Keratinocyte (primary cell): ENCODE measurements around the gene LRP1B. TPM values are rescaled to one million over a fixed set of nuclear protein-coding genes. Genes with fewer than 3 reads are reported as not detected.

Source experiments
- DNase-seq: peaks from one replicate; pipeline ENCODE4 v3.0.0-alpha.2; 2011; ENCODE audit warnings: low read depth, missing footprints, low spot score
- FAIRE-seq: peaks from 2 replicates; lab custom pipeline; 2011; peaks lifted over from hg19 to GRCh38; lab: Jason Lieb, UNC
- H2AFZ ChIP-seq: 2 replicates; pipeline ENCODE4 v1.6.0; 2012; ENCODE audit warnings: low read length, control low read depth, inconsistent platforms; ENCODE audit not compliant: control insufficient read depth
- H3K27ac ChIP-seq: 2 replicates; pipeline ENCODE4 v1.5.1; 2011; ENCODE audit warnings: low read length; ENCODE audit not compliant: control insufficient read depth, insufficient read depth
- H3K27me3 ChIP-seq: 3 replicates; pipeline ENCODE4 v1.6.0; 2011; ENCODE audit warnings: low read length; ENCODE audit not compliant: control insufficient read depth, insufficient read depth; ENCODE audit errors: extremely low read depth
- H3K36me3 ChIP-seq, 2 experiments: 2 replicates in 1 of 2; 3 replicates in 1 of 2; pipeline ENCODE4 v1.5.1; 2011; ENCODE audit warnings: low read length in 2 of 2, mild to moderate bottlenecking in 1 of 2; ENCODE audit not compliant: control insufficient read depth in 2 of 2, insufficient read depth in 2 of 2; ENCODE audit errors: extremely low read depth in 1 of 2
- H3K4me1 ChIP-seq: 3 replicates; pipeline ENCODE4 v1.5.1; 2011; ENCODE audit warnings: low read length; ENCODE audit not compliant: control insufficient read depth, insufficient read depth; ENCODE audit errors: extremely low read depth
- H3K4me2 ChIP-seq: 3 replicates; pipeline ENCODE4 v1.6.0; 2011; ENCODE audit warnings: low read depth, low read length; ENCODE audit not compliant: control insufficient read depth, insufficient read depth; ENCODE audit errors: extremely low read depth
- H3K4me3 ChIP-seq, 3 experiments: fragments of 200-600 bp in 1 of 3; sonication (generic) in 1 of 3; 2 replicates in 2 of 3; 3 replicates in 1 of 3; pipeline ENCODE4 v1.5.1; 2011 to 2016; ENCODE audit warnings: low read length in 3 of 3, mild to moderate bottlenecking in 3 of 3, control low read depth in 2 of 3, inconsistent platforms in 1 of 3, low read depth in 1 of 3, mixed read lengths in 1 of 3, mixed run types in 1 of 3, moderate library complexity in 1 of 3; ENCODE audit not compliant: control insufficient read depth in 2 of 3, insufficient read depth in 2 of 3; ENCODE audit errors: extremely low read depth in 1 of 3
- H3K79me2 ChIP-seq: 2 replicates; pipeline ENCODE4 v1.6.0; 2012; ENCODE audit warnings: low read length; ENCODE audit not compliant: control insufficient read depth, insufficient read depth
- H3K9ac ChIP-seq: 3 replicates; pipeline ENCODE4 v1.6.0; 2011; ENCODE audit warnings: low read length; ENCODE audit not compliant: control insufficient read depth, insufficient read depth; ENCODE audit errors: extremely low read depth
- H3K9me1 ChIP-seq: 3 replicates; pipeline ENCODE4 v1.6.0; 2011; ENCODE audit warnings: low read length; ENCODE audit not compliant: control insufficient read depth, insufficient read depth; ENCODE audit errors: extremely low read depth
- H3K9me3 ChIP-seq: 2 replicates; pipeline ENCODE4 v1.5.1; 2012; ENCODE audit warnings: low read depth, low read length; ENCODE audit not compliant: control insufficient read depth
- H4K20me1 ChIP-seq: 3 replicates; pipeline ENCODE4 v1.6.0; 2011; ENCODE audit warnings: low read length; ENCODE audit not compliant: control insufficient read depth, insufficient read depth; ENCODE audit errors: extremely low read depth
- EZH2 ChIP-seq: IDR thresholded peaks from one replicate; pipeline ENCODE4 v1.6.1; 2012; ENCODE audit warnings: inconsistent platforms, mild to moderate bottlenecking, low read length, moderate library complexity
- dilution Hi-C: fragments of 300-500 bp; cut with MboI; formaldehyde crosslinking; loops from one replicate; pipeline ENCODE4 v1.7.0; 2020; ENCODE audit warnings: low sequenced_read_pairs; ENCODE audit not compliant: extremely low pct_ligation_motif_present
- polyA plus RNA-seq, 5 experiments: library from polyadenylated mRNA; depleted of rRNA in 3 of 5; stranded (reverse) in 3 of 5; stranded (forward) in 1 of 5; unstranded in 1 of 5; fragments of >200 nt; gene quantifications; 1 replicate in 1 of 5; 2 replicates in 3 of 5; 3 replicates in 1 of 5; pipeline versions ENCODE4 v1.2.1 to v1.2.3, GENCODE V29; 2011 to 2012; ENCODE audit warnings: missing spikeins in 2 of 5, low read depth in 1 of 5, low replicate concordance in 1 of 5
- TF ChIP-seq, protein P1 (sequence below), 3 experiments: IDR thresholded peaks in 1 of 3; conservative IDR thresholded peaks in 1 of 3; optimal IDR thresholded peaks in 1 of 3; 2 replicates in 2 of 3; 3 replicates in 1 of 3; pipeline versions ENCODE3 to v1.5.1; 2011; ENCODE audit warnings: low read length in 3 of 3, mild to moderate bottlenecking in 3 of 3, moderate library complexity in 2 of 3, control low read depth in 1 of 3, inconsistent platforms in 1 of 3; ENCODE audit not compliant: insufficient read depth in 2 of 3; ENCODE audit errors: extremely low read depth in 1 of 3

LRP1B gene
- polyA plus RNA-seq, 1 donor (not counting 4 experiments of a cell fraction or from before 2014, with no cell fraction given) = not detected

DNA sequence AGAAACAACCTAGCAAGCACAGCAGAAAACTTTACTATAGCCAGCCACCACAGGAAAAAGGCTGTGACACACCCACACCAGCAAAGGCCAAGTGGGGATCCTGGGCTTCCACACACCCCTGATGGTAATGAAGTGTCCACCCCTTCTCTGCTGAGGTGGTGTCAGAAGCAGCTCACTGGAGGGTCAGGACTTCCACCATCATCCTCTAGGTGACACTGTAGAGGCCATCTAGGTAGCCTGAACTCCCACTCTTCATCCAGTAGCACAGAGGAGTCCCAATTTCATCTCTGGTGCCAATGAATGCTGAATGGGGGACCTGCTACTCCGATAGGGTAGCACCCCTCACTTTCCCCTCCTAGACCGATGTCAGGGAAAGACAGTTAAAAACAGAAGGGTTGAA, 1544.4 kb downstream of the LRP1B start:
- DNase-seq (no peak), FAIRE-seq (no peak)
- H3K27ac ChIP-seq = no peak overlapping the region
- no peaks in the 10 kb centered on the region for H3K79me2 ChIP-seq
- H3K9me1 ChIP-seq = no peaks in the 10 kb centered on the region
- dilution Hi-C loops = no loop called here
- no peak for TF ChIP-seq EZH2
- TF ChIP-seq, protein P1, sequence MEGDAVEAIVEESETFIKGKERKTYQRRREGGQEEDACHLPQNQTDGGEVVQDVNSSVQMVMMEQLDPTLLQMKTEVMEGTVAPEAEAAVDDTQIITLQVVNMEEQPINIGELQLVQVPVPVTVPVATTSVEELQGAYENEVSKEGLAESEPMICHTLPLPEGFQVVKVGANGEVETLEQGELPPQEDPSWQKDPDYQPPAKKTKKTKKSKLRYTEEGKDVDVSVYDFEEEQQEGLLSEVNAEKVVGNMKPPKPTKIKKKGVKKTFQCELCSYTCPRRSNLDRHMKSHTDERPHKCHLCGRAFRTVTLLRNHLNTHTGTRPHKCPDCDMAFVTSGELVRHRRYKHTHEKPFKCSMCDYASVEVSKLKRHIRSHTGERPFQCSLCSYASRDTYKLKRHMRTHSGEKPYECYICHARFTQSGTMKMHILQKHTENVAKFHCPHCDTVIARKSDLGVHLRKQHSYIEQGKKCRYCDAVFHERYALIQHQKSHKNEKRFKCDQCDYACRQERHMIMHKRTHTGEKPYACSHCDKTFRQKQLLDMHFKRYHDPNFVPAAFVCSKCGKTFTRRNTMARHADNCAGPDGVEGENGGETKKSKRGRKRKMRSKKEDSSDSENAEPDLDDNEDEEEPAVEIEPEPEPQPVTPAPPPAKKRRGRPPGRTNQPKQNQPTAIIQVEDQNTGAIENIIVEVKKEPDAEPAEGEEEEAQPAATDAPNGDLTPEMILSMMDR (optimal IDR thresholded peaks at IDR 0.05 in 1 of 3, IDR thresholded peaks at IDR 0.05 in 1 of 3, conservative IDR thresholded peaks at IDR 0.05 in 1 of 3; ENCODE audit: extremely low read depth in 1 of 3, insufficient read depth in 2 of 3, low read length in 3 of 3) = peak; percentile 18 to 41 (median 40)
- no peak overlapping the region for H3K4me2 ChIP-seq
- H3K27me3 ChIP-seq = no peaks in the 10 kb centered on the region
- H3K9me3 ChIP-seq = peaks cover 2% of the 10 kb centered on the region
- H3K4me1 ChIP-seq = no peaks in the 10 kb centered on the region
- no peaks in the 10 kb centered on the region for H3K36me3 ChIP-seq
- H3K9ac ChIP-seq = no peak overlapping the region
- H3K4me3 ChIP-seq = no peak overlapping the region
- no peak overlapping the region for H2AFZ ChIP-seq
- H4K20me1 ChIP-seq = no peaks in the 10 kb centered on the region

DNA sequence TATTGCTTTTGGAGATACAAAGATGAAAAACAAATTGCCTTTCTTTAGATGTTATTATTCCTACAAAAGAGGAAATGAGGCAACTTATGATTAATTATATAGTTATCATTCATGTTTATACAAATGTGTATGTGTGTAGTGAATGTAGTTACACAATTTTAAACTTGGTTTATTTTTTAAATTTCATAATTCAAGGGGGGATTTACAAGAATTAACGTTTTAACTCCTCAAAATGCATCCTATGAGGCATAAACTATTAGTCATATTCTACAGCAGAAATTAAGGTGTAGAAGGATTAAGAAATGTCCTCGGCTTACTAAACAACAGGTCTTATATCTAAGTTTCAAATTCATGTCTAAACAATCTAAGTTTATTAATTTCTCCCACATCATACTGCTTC, 1545.8 kb downstream of the LRP1B start:
- peaks cover 2% of the 10 kb centered on the region for H3K9me3 ChIP-seq
- FAIRE-seq (no peak), DNase-seq (no peak)
- no peak overlapping the region for H3K4me3 ChIP-seq
- no peak overlapping the region for H3K9ac ChIP-seq
- no peaks in the 10 kb centered on the region for H3K4me1 ChIP-seq
- H3K79me2 ChIP-seq = no peaks in the 10 kb centered on the region
- dilution Hi-C loops = no loop called here
- no peaks in the 10 kb centered on the region for H3K36me3 ChIP-seq
- H3K9me1 ChIP-seq = no peaks in the 10 kb centered on the region
- no peak for TF ChIP-seq EZH2
- no peaks in the 10 kb centered on the region for H3K27me3 ChIP-seq
- H3K27ac ChIP-seq = no peak overlapping the region
- H3K4me2 ChIP-seq = no peak overlapping the region
- no peak overlapping the region for H2AFZ ChIP-seq
- no peaks in the 10 kb centered on the region for H4K20me1 ChIP-seq

DNA sequence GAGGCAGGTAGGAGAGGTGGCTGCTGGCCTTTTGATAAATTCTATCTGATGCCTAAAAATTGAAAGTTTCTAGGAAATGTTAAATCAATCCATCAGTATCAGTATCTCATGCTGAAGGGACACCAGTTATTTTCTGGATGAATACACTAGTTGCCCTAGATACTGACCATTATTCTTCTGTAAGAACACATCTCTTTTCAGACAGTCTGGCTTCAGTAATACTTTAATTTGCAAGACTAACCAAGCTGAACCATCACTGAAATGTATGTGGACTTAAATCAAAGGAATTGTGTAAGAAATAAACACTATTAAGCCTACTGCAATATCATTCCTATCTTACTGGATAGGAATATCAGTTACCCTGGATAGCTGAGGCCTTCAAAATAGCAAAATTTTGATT, 1546.3 kb downstream of the LRP1B start:
- H4K20me1 ChIP-seq = no peaks in the 10 kb centered on the region
- no peaks in the 10 kb centered on the region for H3K4me1 ChIP-seq
- no peak overlapping the region for H3K4me2 ChIP-seq
- H2AFZ ChIP-seq = no peak overlapping the region
- no peak overlapping the region for H3K27ac ChIP-seq
- no peak for TF ChIP-seq EZH2
- TF ChIP-seq, protein P1 (optimal IDR thresholded peaks at IDR 0.05 in 1 of 3, IDR thresholded peaks at IDR 0.05 in 1 of 3, conservative IDR thresholded peaks at IDR 0.05 in 1 of 3; ENCODE audit: extremely low read depth in 1 of 3, insufficient read depth in 2 of 3, low read length in 3 of 3) = no peak
- dilution Hi-C loops = no loop called here
- no peak for FAIRE-seq
- no peak for DNase-seq
- no peaks in the 10 kb centered on the region for H3K9me1 ChIP-seq
- no peaks in the 10 kb centered on the region for H3K36me3 ChIP-seq
- no peaks in the 10 kb centered on the region for H3K79me2 ChIP-seq
- peaks cover 2% of the 10 kb centered on the region for H3K9me3 ChIP-seq
- no peaks in the 10 kb centered on the region for H3K27me3 ChIP-seq
- H3K9ac ChIP-seq = no peak overlapping the region
- H3K4me3 ChIP-seq = no peak overlapping the region
